GM18520 (cell line): ENCODE results near the gene VSIG4.

Experiments used
- ATAC-seq: cut with Tn5 transposase; IDR thresholded peaks from one replicate; pipeline ENCODE4 v1.9.1; 2021; ENCODE audit not compliant: unreplicated experiment

Gene VSIG4

GRCh38 chrX:66024570-66024969 lies 15.3 kb downstream of the VSIG4 start:
- ATAC-seq = no peak

GRCh38 chrX:66024092-66024467 lies 15.8 kb downstream of the VSIG4 start:
- ATAC-seq = no peak

- no peak for ATAC-seq
Observed at GRCh38 chrX:66023385-66024091, 16.3 kb downstream of the VSIG4 start.

DNA sequence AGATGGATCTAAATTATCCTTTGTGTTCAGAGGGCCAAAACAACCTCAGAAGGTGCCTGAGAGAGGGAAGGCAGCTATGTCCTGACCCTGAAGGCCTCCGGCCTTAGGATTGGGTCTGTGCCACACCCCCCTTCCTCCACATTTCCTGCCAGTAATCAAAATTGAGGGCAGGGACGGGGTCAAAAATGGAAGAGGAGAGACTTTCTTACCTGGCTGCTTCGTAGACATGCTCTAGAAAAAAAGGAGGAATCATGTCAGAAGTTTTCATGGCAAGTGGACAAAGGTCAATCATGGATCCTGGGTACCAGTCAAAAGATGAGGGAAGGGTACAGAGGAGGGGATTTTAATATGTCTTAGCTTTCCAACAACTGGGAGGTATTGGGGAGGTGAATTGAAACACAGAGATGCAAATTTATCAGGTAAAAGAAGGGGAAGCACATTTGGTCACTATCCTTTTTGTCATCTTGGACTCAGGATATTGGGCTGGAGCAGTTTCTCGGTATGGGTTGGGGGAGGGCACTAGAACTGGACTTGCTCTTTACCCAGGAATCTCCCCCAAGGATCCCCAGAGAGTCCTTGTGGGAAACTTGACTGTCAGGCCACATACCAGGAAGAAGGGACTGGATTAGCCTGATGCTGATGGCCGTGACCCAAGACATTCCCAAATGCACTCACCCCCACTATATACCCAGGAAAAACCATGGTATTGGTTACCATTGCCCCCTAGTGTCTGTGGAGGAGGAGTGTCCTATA lies 17.1 kb downstream of the VSIG4 start:
- ATAC-seq = no peak

GRCh38 chrX:66021765-66022631 lies 17.9 kb downstream of the VSIG4 start:
- ATAC-seq = no peak

- ATAC-seq = no peak
Observed at GRCh38 chrX:66021401-66021764, 18.5 kb downstream of the VSIG4 start.

DNA sequence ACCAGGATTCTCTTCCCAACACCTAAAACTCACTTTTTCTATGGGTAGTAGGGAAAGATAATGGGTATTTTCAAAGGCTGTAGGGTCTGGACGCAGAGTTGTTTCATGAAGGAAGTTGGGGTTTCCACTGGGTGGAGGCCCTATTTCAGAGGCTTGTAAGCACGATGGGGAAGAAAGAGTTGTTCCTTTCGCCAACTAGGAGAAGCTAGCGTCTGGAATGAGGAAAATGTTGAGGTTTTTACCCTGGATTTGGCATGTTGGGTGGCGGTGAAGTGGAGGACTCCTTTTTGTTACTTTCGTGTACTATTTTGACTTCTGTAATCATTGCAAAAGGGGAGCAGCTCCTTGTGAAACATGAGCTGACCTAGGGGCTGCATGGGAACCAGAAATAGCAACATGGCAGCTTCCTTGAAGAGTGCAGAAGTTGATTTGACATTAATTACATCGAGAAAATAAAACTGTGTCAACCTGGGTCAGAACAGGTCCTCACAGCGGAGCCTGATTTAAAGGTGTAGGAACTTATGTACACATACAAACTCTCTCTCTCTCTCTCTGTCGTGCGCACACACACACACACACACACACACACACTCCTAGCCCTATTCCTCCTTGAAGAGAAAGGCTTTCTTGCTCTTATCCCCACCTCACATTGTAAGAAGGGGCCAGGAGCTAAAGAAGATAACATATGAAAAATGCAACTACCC lies 19.1 kb downstream of the VSIG4 start:
- no peak for ATAC-seq

GRCh38 chrX:66019974-66020373 lies 19.9 kb downstream of the VSIG4 start:
- ATAC-seq = no peak

DNA sequence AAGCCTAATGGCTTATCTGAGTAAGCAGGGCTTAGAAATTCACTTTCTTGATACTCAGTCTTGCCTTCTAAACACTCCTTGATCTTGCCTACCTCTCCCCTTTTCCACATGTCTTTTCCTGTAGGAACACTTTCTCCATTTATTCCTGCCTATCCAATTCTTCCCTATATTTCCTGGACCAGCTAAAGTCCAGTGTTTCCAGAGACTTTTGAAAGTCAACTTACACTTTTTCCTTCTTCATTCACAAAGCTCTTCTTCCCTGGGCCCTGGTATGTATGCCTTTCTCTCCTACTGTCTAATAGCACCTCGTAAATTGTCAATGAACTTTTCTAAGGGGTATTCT lies 20.6 kb downstream of the VSIG4 start:
- ATAC-seq = no peak

GRCh38 chrX:66018585-66019309 lies 21.1 kb downstream of the VSIG4 start:
- ATAC-seq = no peak

DNA sequence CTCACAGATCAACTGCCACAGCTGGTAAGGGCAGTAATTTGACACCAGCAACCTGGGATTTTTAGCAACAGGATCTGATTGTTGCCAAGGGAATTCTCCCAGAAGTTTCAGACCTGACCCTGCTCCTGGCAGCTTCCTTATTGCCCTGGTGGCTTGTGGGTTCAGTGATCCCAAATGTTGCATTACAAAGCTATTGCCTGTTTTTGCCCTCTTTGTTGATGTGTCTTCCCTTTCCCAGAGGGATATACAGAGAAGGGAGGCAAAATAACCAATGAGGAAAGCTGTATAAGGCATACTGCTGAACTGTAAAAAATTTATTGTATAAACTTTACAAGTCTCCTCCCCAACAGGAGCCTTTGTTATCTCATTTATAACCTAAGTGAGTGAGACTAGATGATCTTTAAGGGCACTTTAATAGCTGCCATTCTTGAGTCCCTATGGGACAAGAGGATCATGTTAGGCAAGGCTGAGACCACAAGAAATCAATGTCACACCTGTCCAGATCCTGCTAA lies 22.2 kb downstream of the VSIG4 start:
- no peak for ATAC-seq

DNA sequence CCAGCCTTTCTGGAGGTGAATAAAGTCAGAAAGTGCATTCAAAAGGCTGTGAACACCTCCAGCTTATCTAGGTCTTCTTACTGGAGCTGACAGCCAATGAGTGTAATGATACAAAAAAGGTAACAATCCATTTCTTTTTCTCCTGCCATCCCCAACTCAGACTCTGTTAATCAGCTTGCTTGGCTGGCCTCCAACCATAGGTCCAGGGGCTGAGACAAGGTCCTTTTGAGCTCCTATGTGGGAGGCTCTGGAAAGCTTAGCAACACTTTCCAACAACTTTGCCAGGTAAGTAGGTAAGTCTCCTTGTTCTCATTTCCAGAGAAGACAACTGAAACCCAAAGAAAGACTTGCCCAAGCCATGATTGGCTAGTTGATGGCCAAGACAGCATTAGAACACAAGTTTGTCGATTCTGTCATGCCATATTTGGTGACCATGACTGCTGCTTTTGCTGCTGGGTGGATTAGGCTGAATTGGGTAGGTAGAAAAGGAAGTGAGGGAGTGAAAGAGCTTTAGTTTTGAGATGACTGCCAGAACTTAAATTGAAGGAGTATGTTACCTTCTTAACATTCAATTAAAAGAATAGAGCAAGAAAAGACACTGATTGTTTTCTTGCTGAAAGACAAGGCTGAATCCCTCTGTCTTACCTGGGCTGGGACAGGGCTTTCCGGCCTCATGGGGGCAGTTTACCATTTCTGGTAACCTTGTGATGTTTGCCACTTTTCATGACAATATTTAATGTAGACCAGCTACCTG lies 22.8 kb downstream of the VSIG4 start:
- no peak for ATAC-seq

DNA sequence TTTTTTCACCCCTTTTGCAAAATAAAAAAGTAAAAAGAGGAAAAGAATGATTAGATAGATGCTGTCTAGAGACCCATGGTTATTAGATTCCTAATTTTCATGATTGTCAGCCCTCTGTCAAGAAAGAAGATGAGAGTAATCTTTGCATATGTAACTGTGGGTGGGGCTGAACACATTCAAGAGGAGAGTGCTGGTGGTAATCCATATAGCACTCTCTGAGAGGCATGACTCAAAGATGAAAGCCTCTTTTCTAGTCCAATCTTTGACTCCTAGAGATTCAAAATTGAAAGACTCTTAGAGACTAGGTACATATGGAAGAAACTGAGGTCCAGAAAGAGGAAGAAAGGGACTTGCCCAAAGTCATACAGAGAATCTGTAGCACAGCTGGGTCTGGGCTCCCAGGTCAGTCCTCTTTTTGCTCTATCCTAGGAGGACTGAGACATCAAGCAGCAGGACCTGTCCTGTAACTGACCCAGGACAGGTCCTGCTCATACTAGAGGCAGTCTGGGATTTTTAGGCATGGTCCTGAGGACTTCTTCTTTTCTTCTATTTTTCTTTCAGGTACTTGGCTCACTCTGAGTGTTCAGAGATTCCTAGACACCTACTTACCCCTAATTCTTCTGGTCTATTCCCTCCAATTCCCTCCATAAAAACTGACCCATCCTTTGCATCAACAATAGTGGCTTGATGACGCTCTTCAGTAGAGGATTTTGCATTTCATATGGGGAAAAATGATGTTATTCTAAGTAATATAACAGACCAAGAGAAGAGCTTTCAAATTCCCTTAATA lies 23.8 kb downstream of the VSIG4 start:
- peak; percentile 32 for ATAC-seq

- ATAC-seq = peak; percentile 25
Observed at GRCh38 chrX:66015152-66015831, 24.6 kb downstream of the VSIG4 start.

DNA sequence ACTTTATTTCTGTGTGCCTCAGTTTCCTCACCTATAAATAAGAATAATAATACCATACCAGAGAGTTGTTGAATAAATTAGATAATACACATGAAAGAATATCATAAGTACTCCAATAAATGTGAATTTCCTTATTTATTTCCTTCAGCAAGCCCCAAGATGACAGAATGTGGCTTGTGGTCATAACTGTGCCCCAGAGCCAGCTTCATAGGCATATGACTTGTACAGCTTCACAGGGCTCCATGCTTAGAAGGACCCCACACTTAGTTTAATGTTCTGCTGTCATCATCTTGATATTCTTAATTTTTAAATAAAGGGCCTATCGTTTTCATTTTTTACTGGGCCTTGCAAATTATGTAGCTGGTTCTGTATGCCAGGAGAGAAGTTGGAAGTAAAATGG lies 25.3 kb downstream of the VSIG4 start:
- ATAC-seq = no peak

DNA sequence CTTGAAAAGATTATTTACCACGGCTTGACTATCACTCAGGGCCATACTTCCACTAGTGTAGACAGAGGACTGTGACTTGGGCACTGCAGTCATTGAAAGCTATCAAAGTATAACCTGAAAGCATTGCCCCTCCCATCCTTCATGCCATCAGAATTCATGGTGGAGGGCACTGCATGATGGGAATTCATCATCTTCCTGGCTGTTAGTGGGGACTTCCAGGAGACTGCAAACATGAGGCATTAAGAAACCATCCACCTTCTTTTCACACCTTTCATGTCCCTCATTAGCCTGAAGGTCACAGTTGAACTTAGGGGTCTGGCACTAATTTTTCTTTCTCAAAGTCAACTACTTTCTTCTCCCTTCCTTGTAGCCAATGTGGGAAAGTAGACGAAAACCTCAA lies 25.8 kb downstream of the VSIG4 start:
- ATAC-seq = no peak

DNA sequence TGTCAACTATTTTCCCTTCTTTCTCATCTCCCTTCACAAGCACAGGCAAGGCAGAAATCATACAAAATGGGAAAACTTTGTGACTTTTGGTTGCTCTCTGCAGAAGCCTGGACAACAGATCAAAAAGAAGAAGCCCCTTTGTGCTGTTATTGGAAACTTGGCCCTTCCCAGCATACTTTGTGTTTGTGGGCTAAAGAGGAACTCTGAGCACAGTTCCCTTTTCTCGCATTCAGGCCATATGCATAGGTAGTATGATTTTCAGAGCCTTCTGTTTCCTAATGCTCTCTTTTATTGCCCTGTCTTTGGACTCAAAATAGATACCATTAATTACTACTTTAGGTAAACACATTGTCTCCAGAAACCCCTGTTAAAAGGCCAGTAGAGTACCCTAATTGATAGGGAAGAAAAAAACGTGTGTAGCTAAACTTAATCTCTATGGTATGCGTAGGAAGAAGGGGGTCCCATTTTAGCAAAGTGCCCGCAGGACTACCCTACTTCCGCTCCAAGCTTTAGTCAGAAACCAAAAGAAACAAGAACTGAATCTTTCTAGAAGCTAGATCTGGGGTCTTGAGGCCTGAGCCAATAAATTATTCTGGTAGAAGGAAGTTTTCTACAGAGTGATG lies 26.6 kb downstream of the VSIG4 start:
- no peak for ATAC-seq

GRCh38 chrX:66012094-66012534 lies 27.8 kb downstream of the VSIG4 start:
- ATAC-seq = peak; percentile 39
